GM21825 (cell line): ENCODE measurements around the gene CSNK1G1.
"Not testable (repeated sequence)": the region's sequence is repeated elsewhere in the genome, so short reads cannot be mapped to it uniquely, and the experiment has no call there.

Experiments used
- ATAC-seq: cut with Tn5 transposase; IDR thresholded peaks from one replicate; pipeline ENCODE4 v1.9.1; 2021; ENCODE audit warnings: mild to moderate bottlenecking, moderate library complexity; ENCODE audit not compliant: unreplicated experiment

Gene CSNK1G1

GRCh38 chr15:64351265-64351664 is 4.7 kb downstream of the CSNK1G1 start:
- no peak for ATAC-seq

GRCh38 chr15:64349375-64349774 is 6.6 kb downstream of the CSNK1G1 start:
- ATAC-seq = no peak

GRCh38 chr15:64348455-64348854 is 7.5 kb downstream of the CSNK1G1 start:
- no peak for ATAC-seq

DNA sequence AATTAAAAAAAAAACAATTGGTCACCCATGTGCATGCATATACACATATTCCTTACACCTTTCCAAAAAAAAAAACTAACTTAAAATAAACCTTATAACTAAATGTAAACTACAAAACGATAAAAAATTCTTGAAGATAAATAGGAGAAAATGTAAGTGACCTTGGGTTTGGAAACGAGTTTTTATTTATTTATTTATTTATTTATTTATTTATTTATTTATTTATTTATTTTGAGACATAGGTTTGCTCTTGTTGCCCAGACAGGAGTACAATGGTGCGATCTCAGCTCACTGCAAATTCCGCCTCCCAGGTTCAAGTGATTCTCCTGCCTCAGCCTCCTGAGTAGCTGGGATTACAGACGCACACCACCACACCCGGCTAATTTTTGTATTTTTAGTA is 9.7 kb downstream of the CSNK1G1 start:
- not testable (repeated sequence) for ATAC-seq

GRCh38 chr15:64344651-64345294 is 11.2 kb downstream of the CSNK1G1 start:
- no peak for ATAC-seq

DNA sequence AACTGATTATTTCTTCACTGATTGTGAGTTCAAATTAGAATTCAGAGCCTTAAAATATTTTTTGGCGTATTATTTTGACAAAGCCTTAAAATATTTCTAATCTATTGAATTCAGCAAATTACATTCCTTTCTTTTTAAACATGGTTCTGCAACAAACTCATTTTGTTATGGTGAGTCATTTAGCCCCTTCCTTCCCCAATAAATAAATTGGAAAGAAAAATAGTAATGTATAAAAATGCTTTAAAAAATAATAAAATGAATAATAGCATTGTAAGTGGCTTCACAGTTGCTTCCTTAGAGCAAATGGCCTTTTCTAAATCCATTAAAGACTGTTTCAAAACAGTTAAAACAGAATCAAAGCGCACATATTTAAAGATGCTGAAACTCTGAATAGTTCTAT is 12.1 kb downstream of the CSNK1G1 start:
- no peak for ATAC-seq

GRCh38 chr15:64343222-64343621 is 12.8 kb downstream of the CSNK1G1 start:
- no peak for ATAC-seq

DNA sequence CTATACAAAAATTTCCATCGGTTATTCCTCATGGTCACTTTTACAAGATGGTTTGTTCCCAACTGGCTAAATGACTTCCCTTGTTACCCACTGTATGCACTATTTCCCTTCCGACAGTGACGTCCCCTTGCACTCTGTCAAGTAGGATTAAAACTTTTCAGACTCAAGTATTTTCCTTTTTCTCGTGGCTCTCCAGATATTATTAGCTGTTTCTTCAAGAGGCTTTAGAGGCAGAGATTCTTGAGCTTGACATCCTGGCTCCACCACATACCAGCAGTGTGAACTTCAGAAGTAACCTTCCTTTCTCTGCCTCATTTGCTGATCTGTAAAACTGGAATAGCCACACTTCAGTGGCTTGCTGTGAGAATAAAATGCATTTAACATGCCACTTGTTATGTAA is 14.0 kb downstream of the CSNK1G1 start:
- ATAC-seq = no peak

- no peak for ATAC-seq
Measured at GRCh38 chr15:64340355-64340754, 15.6 kb downstream of the CSNK1G1 start.

DNA sequence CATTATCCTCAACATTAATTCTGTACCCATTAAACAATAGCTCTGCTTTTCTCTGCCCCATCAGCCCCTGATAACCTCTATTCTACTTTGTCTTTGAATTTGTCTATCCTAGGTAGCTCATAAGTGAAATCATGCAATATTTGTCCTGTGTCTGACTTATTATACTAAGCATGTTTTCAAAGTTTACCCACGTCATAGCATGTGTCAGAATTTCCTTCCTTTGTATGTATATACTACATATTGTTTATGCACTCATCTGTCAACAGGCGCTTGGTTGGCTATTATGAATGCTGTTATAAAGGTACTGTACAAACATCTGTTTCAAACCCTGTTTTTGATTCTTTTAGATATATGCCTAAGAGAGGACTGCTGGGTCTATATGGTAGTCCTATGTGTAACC is 18.2 kb downstream of the CSNK1G1 start:
- ATAC-seq = no peak

GRCh38 chr15:64333986-64334929 is 21.7 kb downstream of the CSNK1G1 start:
- ATAC-seq = no peak

DNA sequence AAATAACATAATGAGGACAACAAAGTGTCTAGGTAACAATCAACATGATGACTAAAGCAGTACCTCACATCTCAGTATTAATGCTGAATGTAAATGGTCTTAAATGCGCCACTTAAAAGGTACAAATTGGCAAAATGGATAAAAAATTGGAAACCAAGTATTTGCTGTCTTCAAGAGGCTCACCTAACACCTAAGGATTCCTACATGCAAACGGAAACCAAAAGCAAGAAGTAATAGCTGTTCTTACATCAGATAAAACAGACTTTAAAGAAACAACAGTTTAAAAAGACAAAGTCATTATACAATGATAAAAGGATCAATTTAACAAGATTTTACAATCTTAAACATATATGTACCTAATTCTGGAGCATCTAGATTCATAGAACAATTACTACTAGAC is 22.5 kb downstream of the CSNK1G1 start:
- ATAC-seq = no peak

DNA sequence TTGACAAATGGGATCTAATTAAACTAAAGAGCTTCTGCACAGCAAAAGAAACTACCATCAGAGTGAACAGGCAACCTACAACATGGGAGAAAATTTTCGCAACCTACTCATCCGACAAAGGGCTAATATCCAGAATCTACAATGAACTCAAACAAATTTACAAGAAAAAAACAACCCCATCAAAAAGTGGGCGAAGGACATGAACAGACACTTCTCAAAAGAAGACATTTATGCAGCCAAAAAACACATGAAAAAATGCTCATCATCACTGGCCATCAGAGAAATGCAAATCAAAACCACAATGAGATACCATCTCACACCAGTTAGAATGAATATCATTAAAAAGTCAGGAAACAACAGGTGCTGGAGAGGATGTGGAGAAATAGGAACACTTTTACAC is 24.3 kb downstream of the CSNK1G1 start:
- ATAC-seq = not testable (repeated sequence)

DNA sequence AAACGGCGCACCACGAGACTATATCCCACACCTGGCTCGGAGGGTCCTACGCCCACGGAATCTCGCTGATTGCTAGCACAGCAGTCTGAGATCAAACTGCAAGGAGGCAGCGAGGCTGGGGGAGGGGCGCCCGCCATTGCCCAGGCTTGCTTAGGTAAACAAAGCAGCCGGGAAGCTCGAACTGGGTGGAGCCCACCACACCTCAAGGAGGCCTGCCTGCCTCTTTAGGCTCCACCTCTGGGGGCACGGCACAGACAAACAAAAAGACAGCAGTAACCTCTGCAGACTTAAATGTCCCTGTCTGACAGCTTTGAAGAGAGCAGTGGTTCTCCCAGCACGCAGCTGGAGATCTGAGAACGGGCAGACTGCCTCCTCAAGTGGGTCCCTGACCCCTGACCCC is 29.0 kb downstream of the CSNK1G1 start:
- ATAC-seq = not testable (repeated sequence)

DNA sequence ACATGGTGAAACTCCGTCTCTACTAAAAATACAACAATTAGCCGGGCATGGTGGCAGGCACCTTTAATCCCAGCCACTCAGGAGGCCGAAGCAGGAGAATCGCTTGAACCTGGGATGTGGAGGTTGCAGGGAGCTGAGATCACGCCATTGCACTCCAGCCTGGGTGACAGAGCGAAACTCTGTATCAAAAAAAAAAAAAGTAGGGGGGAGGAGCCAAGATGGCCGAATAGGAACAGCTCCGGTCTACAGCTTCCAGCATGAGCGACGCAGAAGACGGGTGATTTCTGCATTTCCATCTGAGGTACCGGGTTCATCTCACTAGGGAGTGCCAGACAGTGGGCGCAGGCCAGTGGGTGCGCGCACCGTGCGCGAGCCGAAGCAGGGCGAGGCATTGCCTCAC is 29.5 kb downstream of the CSNK1G1 start:
- ATAC-seq = not testable (repeated sequence)

GRCh38 chr15:64324165-64324877 is 31.7 kb downstream of the CSNK1G1 start:
- no peak for ATAC-seq

GRCh38 chr15:64315216-64315615 is 40.8 kb downstream of the CSNK1G1 start:
- ATAC-seq = no peak

- ATAC-seq = no peak
Measured at GRCh38 chr15:64314456-64314855, 41.5 kb downstream of the CSNK1G1 start.

DNA sequence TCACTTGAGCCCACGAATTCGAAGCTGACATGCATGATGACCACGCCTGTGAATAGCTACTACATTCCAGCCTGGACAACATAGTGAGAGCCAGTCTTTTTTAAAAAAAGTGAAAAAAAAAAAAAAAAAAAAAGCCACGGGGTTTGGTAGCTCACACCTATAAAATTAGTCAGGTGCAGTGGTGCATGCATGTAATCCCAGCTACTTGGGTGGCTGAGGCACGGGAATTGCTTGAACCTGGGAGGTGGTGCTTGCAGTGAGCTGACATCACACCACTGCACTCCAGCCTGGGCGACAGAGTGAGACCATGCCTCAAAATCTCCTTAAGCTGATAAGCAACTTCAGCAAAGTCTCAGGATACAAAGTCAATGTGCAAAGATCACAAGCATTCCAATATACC is 44.4 kb downstream of the CSNK1G1 start:
- ATAC-seq = no peak

GRCh38 chr15:64310036-64310435 is 45.9 kb downstream of the CSNK1G1 start:
- no peak for ATAC-seq

GRCh38 chr15:64305261-64305660 is 50.7 kb downstream of the CSNK1G1 start:
- ATAC-seq = no peak

DNA sequence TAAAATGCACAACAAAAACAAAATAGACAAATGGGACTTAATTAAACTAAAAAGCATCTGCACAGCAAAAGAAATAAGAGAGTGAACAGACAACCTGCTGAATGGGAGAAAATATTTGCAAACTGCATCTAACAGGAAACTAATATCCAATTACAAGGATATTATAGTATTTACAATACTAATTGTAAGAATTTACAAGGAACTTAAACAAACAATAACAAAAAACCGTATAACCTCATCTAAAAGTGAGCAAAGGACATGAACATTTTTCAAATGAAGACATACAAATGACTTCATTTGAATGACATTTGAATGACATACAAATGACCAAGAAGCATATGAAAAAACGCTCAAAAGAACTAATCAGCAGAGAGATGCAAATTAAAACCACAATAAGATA is 66.4 kb downstream of the CSNK1G1 start:
- no peak for ATAC-seq
